ENCODE data around the gene CDH20.

Gene CDH20

DNA sequence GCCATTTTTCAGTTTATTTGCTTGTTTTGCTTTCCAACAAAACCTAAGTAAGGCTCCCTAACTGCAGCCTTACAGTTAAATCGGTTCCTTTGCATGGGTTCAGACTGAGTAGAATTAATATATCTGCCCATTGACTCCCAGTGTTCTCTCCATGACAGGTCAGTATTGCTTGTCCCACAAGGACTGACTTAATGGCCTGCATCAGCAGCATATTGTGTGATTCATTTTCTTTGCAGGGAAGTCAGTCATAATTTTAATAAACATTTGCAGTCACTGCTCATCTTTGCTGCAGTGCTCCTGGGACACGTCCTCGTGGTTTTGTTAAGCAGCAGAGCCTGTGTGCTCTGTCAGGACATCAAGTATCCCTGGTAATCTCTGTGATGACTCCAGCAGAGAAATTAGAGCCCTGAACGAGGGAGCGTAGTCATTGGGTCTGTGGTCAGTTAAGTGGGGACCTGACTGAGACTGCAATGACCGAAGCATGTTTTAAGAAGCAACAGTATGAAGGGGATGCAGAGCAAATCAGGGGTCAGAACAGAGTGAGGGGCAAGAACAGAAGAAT is 93.3 kb downstream of the CDH20 start:
- no peak for DNase-seq (ENCODE audit: low read depth)

DNA sequence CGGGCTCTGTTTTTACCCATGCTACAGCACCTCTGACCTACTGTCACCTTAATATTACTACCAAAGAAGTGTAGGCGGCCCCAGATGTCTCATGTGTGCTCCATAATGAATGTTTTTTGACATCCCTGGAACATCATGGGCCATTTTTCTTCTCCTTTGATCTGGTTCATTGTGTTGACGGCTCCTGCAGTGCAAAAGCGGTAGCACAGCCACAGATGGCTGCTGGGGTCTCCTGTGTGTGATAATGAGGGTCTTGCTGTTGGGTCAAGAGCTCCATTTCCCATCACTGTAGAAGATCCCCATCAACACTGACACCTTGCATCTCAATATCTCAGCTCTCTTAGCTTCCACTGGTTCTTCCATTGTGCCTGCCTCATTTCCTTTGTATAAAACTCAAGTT is 95.0 kb downstream of the CDH20 start:
- no peak for DNase-seq (ENCODE audit: low read depth)

DNA sequence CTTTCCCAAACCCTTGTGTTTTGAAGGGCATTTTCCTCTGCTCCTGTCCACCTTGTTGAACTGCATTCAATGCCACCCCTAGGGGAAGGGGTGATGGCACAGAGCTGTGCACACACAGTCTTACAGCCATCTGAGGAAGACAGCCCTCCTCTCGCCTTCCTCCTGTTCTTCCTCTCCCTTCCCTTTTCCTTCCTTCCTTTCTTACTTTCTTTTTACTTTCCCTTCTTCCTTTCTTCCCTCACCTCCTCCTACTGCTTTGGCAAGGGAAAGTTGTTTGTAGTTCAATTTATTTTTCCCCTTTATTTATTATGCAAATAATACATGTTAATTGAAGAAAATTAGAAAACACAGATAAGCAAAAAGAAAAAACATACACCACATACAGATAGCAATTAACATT is 99.4 kb downstream of the CDH20 start:
- no peak for DNase-seq (ENCODE audit: low read depth)

DNA sequence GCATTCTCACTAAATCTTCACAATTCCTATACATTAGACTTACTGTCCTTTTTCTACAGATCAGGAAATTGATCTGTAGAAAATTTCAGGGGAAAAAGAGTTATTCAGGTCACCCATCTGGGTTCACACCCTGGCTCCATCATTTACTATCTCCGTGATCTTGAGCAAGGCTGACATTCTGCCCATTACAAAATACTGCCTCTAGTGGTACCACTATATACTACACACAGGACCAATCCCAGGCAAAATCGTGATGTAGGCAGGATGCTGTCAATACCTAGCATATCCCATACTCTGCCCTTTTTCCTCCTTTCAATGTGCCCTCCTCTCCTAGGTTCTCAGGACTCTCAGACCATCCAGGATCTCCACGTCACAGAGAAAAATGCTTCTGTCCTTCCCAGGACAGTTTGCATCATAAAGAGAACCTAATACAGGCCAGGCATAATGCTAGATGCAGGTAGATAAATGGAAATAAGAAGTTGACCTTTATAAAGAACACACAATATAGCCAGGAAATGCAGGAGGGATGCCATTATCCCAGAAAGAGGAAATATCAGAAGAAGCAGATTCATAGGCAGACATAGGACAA is 101.9 kb downstream of the CDH20 start:
- DNase-seq (ENCODE audit: low read depth): no peak

DNA sequence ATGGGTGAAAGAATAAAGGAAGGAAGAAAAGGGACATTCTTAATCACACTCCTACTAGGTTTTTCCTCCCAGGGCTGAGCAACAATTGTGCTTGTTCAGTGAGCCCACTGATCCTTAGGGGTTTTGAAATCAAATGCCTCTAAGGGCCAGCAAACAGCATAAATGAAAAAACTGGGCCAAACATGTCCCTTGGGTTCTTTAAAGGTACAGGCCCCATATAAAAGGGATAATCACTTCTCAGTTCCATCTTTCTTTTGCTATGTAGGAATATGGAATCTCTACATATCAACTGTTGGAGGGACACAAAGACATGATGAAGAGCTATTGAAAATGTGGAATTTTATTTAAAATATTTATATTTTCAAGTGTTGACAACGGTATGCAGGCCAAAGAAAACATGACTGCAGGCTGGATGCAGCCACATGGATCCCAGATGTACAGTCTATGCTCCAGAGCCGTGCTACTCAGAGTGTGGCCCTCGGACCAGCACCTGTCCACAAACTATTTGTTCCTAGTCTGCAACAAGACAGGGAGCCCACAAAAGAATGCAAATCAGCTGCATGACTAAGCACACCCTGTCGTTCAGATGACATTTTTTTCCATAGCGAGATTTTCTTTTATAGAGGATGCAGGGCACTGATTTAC is 110.0 kb downstream of the CDH20 start:
- DNase-seq (ENCODE audit: low read depth): no peak

DNA sequence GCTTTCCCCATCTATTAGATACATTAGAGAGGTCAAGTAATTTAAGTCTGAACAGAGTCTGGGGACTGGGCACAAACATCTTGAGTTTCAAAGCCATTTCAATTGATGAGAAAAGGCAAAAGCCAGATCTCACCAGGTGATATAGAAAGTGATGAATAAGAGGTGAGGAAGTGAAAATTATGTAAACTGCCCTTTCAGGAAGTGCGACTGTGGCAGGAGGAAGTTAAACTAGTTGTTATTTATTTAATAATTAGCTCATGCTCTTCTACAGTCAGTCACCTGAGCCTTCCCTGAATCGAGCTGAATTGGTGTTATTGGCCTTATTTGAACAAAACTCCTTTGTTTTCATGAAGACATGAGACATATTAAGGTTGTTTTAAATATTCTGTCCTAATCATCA is 115.1 kb downstream of the CDH20 start:
- no peak for DNase-seq (ENCODE audit: low read depth)

DNA sequence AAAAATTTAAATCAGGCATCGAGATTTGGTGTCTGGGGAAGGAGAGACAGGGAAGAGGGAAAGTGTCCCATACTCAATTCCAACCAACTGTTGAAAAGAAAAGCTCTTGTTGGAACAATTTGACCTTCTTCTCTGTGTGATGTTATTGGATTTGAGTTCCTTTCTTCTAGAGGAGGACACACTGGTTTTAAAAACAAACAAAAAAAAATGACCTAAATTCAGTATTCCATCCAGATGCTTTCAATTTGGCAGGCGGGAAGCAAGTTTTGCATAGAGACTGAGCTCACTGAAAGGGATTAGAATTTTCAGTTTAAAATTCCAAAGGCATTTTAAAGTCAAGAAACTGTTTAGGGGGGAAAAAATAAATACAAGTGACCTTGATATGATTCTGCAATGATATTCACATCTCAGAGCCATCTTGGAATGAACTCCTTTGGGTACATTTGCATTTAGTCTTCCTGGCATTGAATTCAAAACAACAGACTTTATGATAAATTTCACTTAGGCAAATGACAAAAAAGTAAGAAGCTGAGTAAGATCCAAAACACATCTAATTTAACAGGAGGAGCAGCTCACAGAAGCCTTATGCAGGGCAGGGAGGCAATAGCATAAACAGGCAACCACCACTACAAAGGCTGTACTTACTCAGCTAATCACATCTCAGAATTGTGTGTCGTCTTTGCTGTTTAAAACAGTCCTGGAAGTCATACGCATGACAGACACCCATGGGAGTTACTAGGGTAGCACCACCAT is 126.8 kb downstream of the CDH20 start:
- no peak for DNase-seq (ENCODE audit: low read depth)

DNA sequence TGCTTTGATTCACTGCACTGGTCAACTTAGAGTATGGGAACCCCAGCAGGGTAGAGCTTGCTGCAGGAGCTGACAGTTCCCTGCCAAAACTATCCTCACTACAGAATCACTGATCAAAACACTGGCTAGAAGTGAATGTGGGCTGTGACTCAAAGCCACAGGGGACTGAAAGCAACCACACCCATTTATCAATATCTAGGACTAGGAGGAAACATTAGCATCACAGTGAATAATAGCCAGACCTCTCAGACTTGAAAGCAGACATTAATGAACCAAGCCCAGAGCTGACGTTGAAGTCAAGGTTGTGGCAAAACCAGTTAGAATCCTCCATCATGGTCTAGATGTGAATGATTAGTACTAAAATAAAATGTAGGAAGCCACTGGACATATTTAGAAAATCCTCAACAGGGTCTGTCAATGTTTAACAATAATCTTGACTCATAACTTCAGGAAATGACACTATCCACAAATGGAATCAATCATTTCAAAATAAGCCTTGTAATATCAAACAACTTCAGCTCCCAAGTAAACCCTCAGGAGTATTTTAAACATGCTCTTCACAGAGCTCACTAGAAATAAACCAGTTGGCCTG is 131.4 kb downstream of the CDH20 start:
- no peak for DNase-seq (ENCODE audit: low read depth)

DNA sequence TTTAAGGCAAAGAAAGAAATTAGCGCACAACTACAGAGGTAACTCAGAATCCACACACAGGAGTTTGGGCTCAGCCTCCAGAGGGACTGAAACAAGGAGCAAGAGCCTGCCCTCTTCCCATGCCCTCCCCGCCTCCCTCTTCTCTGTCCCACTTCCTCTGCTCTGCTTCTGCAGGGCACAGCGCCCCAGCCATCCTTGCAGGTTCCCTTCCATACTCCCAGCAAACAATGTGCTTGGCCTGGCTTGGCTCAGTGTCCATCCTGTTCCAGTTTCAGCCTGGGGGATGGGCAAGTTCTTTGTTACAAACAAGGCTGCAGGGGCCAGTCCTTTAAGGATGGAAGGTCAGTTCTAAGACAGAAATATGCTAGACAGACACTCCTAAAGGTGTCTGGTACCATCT is 133.5 kb downstream of the CDH20 start:
- DNase-seq (ENCODE audit: low read depth): no peak

DNA sequence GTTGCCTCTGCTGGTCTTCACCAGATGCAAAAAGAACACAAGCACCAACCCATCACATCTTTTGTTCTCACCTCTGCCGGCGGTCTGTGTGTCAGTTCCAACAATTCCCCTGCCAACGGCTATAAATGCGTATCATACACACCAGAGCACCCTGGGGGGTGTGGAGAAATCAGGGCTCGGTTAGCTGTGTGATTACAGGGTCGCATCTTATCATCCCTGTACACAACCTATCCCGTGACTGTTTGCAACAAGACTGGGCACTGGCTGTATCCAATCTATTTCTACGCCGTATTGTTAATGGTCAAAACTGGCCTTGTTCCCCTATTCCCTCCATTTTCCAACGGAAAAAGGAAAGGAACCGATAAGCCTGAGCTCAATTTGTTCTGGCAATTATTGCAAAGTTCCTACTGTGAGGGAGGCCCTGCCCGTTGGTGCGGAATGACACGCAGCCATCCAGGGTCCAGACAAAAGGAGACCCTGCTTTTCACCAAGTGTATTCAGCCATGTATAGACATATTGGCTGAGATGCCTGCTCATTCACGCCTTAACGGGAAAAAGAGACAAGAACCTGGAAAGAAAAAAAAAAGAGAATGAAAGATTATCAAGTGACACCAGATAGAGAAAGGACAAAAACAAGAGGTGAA is 136.9 kb downstream of the CDH20 start:
- no peak for DNase-seq (ENCODE audit: low read depth)

DNA sequence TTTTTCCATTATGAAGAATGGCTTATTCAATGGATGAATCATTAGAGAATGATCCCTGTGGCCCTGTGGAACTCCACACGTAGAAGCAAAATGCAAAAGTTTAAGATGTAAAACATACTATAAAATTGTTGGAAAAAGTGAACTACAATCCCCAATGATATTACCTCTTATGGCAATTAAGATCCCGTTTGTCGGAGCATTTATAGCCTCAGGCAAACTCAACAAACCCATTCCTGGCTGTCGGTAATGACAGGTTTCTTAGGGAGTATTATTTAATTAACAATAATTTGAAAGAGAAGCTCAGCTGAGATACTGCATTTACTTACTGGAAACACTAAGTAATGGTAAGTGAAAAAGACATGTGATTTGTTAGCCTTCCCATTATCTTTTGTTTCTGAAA is 138.3 kb downstream of the CDH20 start:
- no peak for DNase-seq (ENCODE audit: low read depth)

DNA sequence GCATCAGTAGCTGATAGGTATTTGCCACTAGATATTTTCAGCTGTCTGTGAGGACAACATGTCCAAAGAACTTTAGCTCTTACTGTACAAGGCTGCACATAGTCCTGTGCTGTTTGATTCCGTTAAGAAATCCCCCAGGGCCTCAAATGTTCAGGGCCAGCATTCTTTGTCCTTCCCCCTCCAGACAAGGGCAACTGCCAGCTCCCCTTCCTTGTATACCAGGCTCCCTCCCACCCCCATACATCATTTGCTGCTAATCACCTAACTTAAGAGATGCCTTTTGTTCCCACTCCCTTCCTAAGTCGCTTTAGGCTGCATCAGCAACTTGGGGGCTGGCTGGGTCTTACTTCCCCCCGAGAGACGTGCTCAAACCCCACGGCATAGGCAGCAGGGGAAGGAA is 138.7 kb downstream of the CDH20 start:
- DNase-seq (ENCODE audit: low read depth): no peak

DNA sequence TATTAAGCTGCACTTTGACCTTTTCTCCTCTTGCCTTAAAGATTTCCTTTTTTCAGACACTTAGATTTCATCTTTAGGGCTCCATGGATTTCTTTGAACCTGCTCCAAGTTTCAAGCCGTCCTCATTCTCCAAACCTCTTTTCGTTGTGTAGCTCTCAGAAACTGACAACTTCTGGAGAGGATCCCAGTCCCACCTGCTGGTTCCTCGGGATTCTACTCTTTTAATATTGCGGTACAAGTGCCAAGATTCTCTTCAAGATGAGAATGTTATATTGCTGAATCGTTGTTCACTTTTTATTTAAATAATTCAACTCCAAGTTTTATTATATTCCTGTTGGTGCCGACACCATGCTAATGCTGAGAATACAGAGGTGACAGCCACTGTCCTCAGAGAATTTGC is 141.1 kb downstream of the CDH20 start:
- DNase-seq (ENCODE audit: low read depth): no peak

DNA sequence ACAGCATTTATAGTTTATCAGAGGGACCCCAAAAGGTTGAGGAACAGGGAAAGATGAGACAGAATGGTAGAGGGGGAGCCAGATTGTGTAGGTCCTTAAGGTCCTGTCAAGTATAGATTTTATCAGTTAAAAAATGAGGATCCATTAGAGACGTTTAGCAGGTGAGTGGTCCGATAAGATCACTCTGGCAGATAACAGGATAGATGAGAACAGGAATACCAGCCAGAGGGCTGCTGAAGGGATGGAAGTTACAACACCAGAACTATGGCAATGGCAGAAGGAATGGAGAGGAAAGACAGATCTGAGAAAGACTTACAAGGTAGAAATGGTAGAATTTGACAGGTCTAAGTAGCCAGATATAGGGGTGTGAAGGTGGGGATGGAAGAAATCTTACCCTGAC is 141.7 kb downstream of the CDH20 start:
- DNase-seq (ENCODE audit: low read depth): no peak

DNA sequence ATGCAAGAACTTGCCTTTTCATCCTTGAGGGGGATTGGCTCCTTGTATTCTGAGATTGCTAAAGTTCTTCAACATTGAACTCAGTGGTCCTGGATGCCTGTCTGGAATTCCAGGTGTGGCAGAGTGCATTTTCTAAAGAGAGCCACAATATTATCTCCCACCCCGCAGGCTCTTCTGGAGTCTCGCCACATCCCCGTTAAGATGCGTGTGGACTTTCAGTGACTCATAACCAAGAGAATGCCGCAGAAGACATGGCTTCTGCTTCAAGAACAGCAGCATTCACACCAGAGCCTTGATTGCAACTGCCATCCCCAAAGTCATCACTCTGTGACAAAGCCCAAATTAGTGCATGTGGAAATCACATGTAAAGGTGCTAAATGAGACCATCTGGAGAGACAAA is 142.7 kb downstream of the CDH20 start:
- DNase-seq (ENCODE audit: low read depth): no peak

DNA sequence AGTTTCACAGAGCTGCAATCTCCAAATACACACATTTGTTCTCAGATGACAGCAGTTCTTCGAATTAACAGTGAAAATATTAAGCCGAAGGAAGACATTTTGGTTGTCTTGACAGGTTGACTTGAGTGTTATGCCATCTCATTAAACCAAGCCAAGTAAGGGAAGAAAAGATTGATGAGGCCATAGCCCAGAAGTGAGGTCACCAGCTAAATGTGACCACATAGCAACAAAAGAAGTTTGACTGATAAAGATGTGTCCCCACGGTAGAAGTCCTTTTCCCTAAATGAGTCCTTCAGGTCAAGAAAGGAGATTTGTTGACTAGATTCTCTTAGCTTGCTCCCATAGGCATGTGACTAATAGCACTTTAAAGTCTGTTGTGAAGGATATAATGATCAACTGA is 156.1 kb downstream of the CDH20 start:
- DNase-seq (ENCODE audit: low read depth): no peak

DNA sequence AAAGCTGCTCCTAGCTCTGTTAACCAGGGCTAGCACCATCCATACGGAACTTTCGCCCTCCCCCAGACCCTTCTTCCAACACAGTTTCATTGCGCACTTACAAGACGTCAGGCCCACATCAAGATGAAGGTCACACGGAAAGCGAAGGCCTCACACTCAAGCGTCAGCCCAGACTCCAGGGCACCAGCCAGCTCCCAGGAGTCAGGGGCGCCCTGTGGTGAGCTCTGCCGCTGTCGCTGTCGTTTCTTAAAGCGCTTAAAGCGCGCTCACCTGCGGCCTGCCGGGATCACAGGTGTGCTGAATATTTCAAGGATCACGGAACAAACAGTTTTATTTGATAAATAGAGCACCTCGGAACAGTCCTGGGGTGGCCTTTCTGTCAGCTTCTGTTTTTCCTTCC is 163.1 kb downstream of the CDH20 start:
- no peak for DNase-seq (ENCODE audit: low read depth)

DNA sequence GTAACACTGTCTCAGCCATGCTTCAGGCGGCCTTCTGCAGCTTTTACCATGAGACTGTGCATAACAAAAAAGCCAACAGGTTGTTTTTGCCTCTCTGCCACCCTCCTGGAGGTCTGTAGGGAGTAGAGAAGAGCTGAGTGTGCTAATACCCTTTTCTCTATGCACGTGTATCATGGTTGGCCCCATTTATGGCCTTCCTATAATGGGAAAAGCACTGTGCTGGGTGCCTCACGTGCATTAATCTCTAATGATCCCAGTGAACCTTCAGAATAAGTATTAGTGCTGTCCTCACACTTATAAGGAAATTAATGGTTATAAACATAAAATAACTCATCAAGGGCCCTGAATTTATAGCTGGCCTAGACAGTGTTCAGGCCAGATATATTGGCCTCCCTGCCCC is 164.2 kb downstream of the CDH20 start:
- no peak for DNase-seq (ENCODE audit: low read depth)

DNA sequence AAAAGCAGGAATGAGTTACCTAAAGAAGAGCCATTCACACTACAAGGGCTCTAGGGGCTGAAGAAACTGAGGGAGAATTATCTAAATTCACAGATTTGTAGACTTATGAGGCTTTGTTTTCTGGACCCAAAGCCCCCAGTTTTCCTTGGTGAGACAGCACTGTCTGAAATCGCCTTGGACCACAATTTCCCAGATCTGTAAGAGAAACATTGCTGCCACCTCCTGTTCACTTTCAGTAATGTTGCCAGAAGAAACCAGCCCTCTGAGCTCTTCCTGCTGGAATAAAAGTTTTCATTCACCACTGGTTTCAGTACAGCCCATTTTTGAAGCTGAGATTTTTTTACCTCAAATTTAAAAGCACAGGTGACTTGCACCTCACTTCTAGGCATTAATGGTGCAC is 169.2 kb downstream of the CDH20 start:
- DNase-seq (ENCODE audit: low read depth): no peak

DNA sequence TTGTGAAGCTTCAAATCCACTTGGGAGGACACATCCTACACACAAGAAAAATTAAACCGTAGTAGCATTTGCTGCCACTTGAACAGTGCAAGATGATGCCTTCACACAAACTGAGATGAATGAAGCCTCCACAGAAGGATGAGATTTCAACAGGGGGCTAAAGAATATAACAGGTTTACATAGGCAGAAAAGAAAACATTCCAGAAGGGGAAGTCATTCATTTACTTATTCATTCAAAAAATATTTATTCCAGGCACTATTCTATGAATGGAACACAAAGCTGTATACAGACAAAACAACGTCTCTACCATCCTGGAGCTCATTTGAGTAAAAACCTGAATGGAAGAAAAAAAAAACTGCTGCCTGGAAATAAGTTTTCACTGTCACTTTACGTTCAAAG is 170.5 kb downstream of the CDH20 start:
- DNase-seq (ENCODE audit: low read depth): no peak

DNA sequence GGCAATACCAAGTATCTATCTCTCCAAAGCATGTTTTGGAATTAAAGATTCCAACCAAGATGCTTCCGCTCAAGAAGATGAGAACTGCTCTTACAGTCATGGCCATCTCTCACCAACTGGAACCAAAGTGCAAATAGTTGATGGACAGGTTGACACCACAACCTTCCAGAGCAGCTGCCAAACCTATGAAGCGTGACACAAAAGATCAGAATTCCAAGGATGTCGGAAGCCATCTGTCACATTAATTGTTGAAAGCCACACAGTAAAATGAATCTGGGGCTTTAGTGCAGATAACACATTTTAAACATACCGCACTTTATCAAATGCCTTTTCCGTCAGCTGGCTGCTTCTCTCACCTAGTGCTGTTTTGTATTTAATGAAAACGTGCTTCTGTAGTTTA is 195.7 kb downstream of the CDH20 start:
- no peak for DNase-seq (ENCODE audit: low read depth)

DNA sequence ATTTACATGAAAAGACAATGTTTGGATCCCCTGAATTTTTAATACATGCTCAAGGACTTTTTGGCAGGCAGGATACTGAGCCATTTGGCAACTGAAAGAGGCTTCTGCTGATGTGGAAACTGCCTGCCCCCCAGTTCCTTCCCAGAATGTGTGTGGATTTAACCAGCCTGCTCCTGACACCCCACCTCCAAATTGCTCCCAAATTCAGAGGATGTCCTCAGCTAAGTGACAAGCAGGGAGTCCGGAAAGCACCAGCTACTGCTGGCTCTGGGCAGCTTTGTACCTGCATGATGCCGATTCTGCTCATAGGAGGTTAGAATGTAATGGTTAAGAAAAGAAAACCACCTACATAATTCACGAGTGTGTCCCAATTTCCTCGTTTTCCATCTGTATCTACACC is 197.5 kb downstream of the CDH20 start:
- DNase-seq (ENCODE audit: low read depth): no peak

Data from T follicular helper cell (primary cell).